Lung (tissue), 12 donors: Measurements from ENCODE around the gene ANKRD13A. TPM values are rescaled to one million over a fixed set of nuclear protein-coding genes. Genes with fewer than 3 reads are reported as not detected.

ENCODE experiments used
- ATAC-seq: fragments of 200-7000 bp; cut with Tn5 transposase; one replicate; pipeline ENCODE4 v1.9.1; 2020; ENCODE audit warnings: moderate number of reproducible peaks; ENCODE audit not compliant: insufficient read depth, low FRiP score
- DNase-seq, 3 donors: peaks; one replicate each; pipeline ENCODE4 v3.0.0-alpha.2; 2013 to 2017
- H3K27ac ChIP-seq, 2 donors: one replicate each; pipeline ENCODE4 v1.5.1; 2013; ENCODE audit warnings: mild to moderate bottlenecking in 2 of 2, moderate library complexity in 2 of 2, control low read depth in 1 of 2, inconsistent platforms in 1 of 2, low read depth in 1 of 2, low read length in 1 of 2
- H3K27me3 ChIP-seq, 3 donors: one replicate each; pipeline ENCODE4 v1.5.1; 2013; ENCODE audit warnings: low read length in 2 of 3; ENCODE audit not compliant: control insufficient read depth in 3 of 3, insufficient read depth in 3 of 3
- H3K36me3 ChIP-seq, 4 donors: one replicate each; pipeline ENCODE4 v1.5.1; 2013; ENCODE audit warnings: low read length in 4 of 4, mild to moderate bottlenecking in 1 of 4, moderate library complexity in 1 of 4; ENCODE audit not compliant: control insufficient read depth in 4 of 4, insufficient read depth in 4 of 4
- H3K4me1 ChIP-seq, 5 donors: one replicate each; pipeline ENCODE4 v1.5.1; 2013; ENCODE audit warnings: low read length in 5 of 5, mild to moderate bottlenecking in 2 of 5, moderate library complexity in 1 of 5; ENCODE audit not compliant: control insufficient read depth in 5 of 5, insufficient read depth in 5 of 5
- H3K4me3 ChIP-seq: one replicate; pipeline ENCODE4 v1.5.1; 2013; ENCODE audit warnings: mild to moderate bottlenecking, control low read depth, moderate library complexity
- H3K9ac ChIP-seq, 2 donors: one replicate each; pipeline ENCODE4 v1.5.1; 2013; ENCODE audit warnings: low read length in 2 of 2, control low read depth in 1 of 2; ENCODE audit not compliant: insufficient read depth in 1 of 2
- H3K9me3 ChIP-seq, 4 donors: one replicate each; pipeline ENCODE4 v1.5.1; 2013; ENCODE audit warnings: low read length in 3 of 4, mild to moderate bottlenecking in 1 of 4, moderate library complexity in 1 of 4; ENCODE audit not compliant: control insufficient read depth in 4 of 4, insufficient read depth in 3 of 4
- CTCF ChIP-seq: IDR thresholded peaks from 2 replicates; pipeline ENCODE4 v1.5.1; 2012; ENCODE audit warnings: mild to moderate bottlenecking; ENCODE audit errors: control extremely low read depth, extremely low read depth
- WGBS, 2 donors: extraction: QIAGEN DNeasy Blood & Tissue Kit; methylation state at CpG; one replicate each; pipeline ENCODE4 v1.1.7; 2013; 5-methylcytosine and 5-hydroxymethylcytosine counted together
- polyA plus RNA-seq, 2 donors: library from polyadenylated mRNA; stranded (reverse); fragments of 200-250 nt; gene quantifications; one replicate each; pipeline ENCODE4 v1.2.1, GENCODE V29; 2013
- total RNA-seq, 2 donors: library from RNA; depleted of rRNA in 1 of 2; stranded (reverse); fragments of >200 nt in 1 of 2; gene quantifications; one replicate each; pipeline ENCODE4 v1.2.1, GENCODE V29; 2014 to 2021
- donor health status: control.
- donor health status: control.
- donor health status: Bipolar disorder and iron deficiency.
- donor health status: healthy.
- donor health status: DM: yes; HTN: yes; CAD: no.

Gene ANKRD13A
- total and polyA plus RNA-seq, 4 donors = 21.6 to 83.0 (median 53.8) TPM

- DNase-seq = no peak
- Histone ChIP-seq H3K27ac (no peak overlapping the region), H3K4me3 (no peak overlapping the region), H3K4me1 (peaks cover 0 to 2% (median 0%) of the 10 kb centered on the region in 5 donors), H3K27me3 (no peaks in the 10 kb centered on the region), H3K9me3 (no peaks in the 10 kb centered on the region), H3K36me3 (peaks cover 15 to 26% (median 23%) of the 10 kb centered on the region in 4 donors), H3K9ac (no peak overlapping the region)
- 72 to 89% methylated on average over 2 of the region's 2 CpGs for WGBS, 2 donors
- TF ChIP-seq CTCF = no peak
- no peak for ATAC-seq
These were observed 31.2 kb upstream of the ANKRD13A start for GRCh38 chr12:109968032-109968420.

GRCh38 chr12:109968801-109969200, 30.4 kb upstream of the ANKRD13A start:
- no peak for DNase-seq
- Histone ChIP-seq H3K4me1 (peaks cover 0 to 2% (median 0%) of the 10 kb centered on the region in 5 donors), H3K27me3 (no peaks in the 10 kb centered on the region), H3K9me3 (no peaks in the 10 kb centered on the region), H3K4me3 (no peak overlapping the region), H3K9ac (no peak overlapping the region), H3K27ac (no peak overlapping the region), H3K36me3 (peaks cover 10 to 28% (median 22%) of the 10 kb centered on the region in 4 donors)
- 96 to 97% methylated on average over 8 of the region's 8 CpGs for WGBS, 2 donors
- TF ChIP-seq CTCF = no peak
- ATAC-seq = no peak

GRCh38 chr12:109972821-109973220, 26.4 kb upstream of the ANKRD13A start:
- TF ChIP-seq CTCF = no peak
- no peak overlapping the region for H3K4me3 ChIP-seq
- ATAC-seq (no peak), DNase-seq (no peak)
- H3K36me3 ChIP-seq = peaks cover 12 to 33% (median 19%) of the 10 kb centered on the region in 4 donors
- WGBS, 2 donors = 95 to 100% methylated on average over 4 of the region's 4 CpGs
- no peaks in the 10 kb centered on the region for H3K4me1 ChIP-seq
- no peak overlapping the region for H3K27ac ChIP-seq
- H3K27me3 ChIP-seq = no peaks in the 10 kb centered on the region
- no peaks in the 10 kb centered on the region for H3K9me3 ChIP-seq
- no peak overlapping the region for H3K9ac ChIP-seq

GRCh38 chr12:109981311-109981710, 17.9 kb upstream of the ANKRD13A start:
- Histone ChIP-seq H3K4me3 (no peak overlapping the region), H3K27ac (no peak overlapping the region), H3K4me1 (no peaks in the 10 kb centered on the region), H3K9ac (no peak overlapping the region), H3K36me3 (peaks cover 27 to 54% (median 41%) of the 10 kb centered on the region in 4 donors), H3K9me3 (peaks cover 0 to 4% (median 0%) of the 10 kb centered on the region in 4 donors), H3K27me3 (no peaks in the 10 kb centered on the region)
- TF ChIP-seq CTCF = no peak
- WGBS, 2 donors = 92 to 96% methylated on average over 5 of the region's 5 CpGs
- DNase-seq (no peak), ATAC-seq (no peak)
